Ovary (tissue), 3 donors: Measurements from ENCODE around the gene FGF23.
"Not testable (repeated sequence)": the region's sequence is repeated elsewhere in the genome, so short reads cannot be mapped to it uniquely, and the experiment has no call there.

Source experiments
- CTCF ChIP-seq, 3 donors: fragments of 450-650 bp in 2 of 3; fragments of 200-600 bp in 1 of 3; IDR thresholded peaks; one replicate each; pipeline versions ENCODE4 v1.5.1 to v1.8.0; 2016 to 2022; ENCODE audit warnings: antibody characterized with exemption in 3 of 3, mild to moderate bottlenecking in 1 of 3
- POLR2A ChIP-seq: fragments of 450-650 bp; IDR thresholded peaks from one replicate; pipeline ENCODE4 v1.6.1; 2017; ENCODE audit warnings: antibody characterized with exemption, mild to moderate bottlenecking, moderate library complexity
- donor health status: DM: no; HTN: no; CAD: no.

GRCh38 chr12:4404877-4405637 lies 25.5 kb upstream of the FGF23 start:
- not testable (repeated sequence) for TF ChIP-seq CTCF (IDR thresholded peaks at IDR 0.05); POLR2A
